Measurements from ENCODE around the gene ADRA2B.

DNA sequence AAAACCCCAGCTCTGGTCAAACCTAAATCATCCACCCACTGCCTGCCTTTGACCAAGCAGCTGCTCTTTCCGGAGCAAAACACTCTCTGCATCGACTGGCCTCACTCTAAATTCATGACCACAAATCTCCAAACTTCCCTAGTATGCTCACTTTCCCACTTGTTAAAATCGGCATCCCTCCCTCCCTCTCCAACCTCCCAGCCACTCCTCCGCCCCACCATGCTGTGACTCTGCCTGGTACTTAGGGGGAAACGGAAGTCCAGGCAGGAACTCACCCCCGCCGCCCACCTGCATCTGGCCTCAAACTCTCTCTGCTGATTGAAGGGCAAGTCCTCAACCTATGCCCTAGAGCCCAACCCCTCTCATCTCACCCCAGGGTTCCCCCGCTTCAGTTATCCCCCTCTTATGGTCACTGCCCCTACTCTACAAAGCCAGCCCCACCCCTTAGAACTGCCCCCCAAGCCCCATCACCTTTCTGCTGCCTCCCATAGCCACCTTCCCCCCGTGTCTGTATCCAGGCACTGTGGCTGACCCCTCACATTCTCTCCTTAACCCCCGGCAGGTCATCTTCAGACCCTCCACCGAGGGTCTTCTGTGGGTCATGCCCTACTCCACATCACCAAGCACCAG is 3.8 kb upstream of the ADRA2B start:
- no peak for TF ChIP-seq CTCF (IDR thresholded peaks at IDR 0.05)
- TF ChIP-seq USF2 (IDR thresholded peaks at IDR 0.05), result no peak
- no peak for TF ChIP-seq ZSCAN20 (CRISPR knock-in tag; IDR thresholded peaks at IDR 0.05)
- TF ChIP-seq CEBPB (IDR thresholded peaks at IDR 0.05), result no peak
- no peak for TF ChIP-seq POLR2A (IDR thresholded peaks at IDR 0.05; ENCODE audit: low read length)
- TF ChIP-seq JUN (IDR thresholded peaks at IDR 0.05), result no peak
- TF ChIP-seq SMC3 (IDR thresholded peaks at IDR 0.05), result no peak
- TF ChIP-seq EP300 (IDR thresholded peaks at IDR 0.05), result no peak
- no peak for TF ChIP-seq POLR2AphosphoS2 (conservative IDR thresholded peaks at IDR 0.05; ENCODE audit: low read length)
- TF ChIP-seq ZNF302 (CRISPR knock-in tag; IDR thresholded peaks at IDR 0.05), result no peak
- no peak for TF ChIP-seq RAD21 (conservative IDR thresholded peaks at IDR 0.05 in 1 of 2, IDR thresholded peaks at IDR 0.05 in 1 of 2)
